Mesenchymal stem cell (in vitro differentiated cells and primary cell): ENCODE data around the gene KCTD10. TPM values are rescaled to one million over a fixed set of nuclear protein-coding genes. Genes with fewer than 3 reads are reported as not detected.

Experiments
- DNase-seq: peaks from one replicate; pipeline ENCODE4 v3.0.0-alpha.2; 2013
- H2AFZ ChIP-seq: one replicate; pipeline ENCODE4 v1.6.1; 2013; ENCODE audit warnings: low read depth, mild to moderate bottlenecking, control low read depth, inconsistent platforms, low read length, moderate library complexity
- H2AK5ac ChIP-seq: 2 replicates; pipeline ENCODE4 v1.6.1; 2013; ENCODE audit warnings: low read length, moderate library complexity, mild to moderate bottlenecking, inconsistent platforms; ENCODE audit not compliant: severe bottlenecking
- H2BK120ac ChIP-seq: one replicate; pipeline ENCODE4 v1.6.1; 2013; ENCODE audit warnings: low read depth, mild to moderate bottlenecking, inconsistent platforms, low read length, moderate library complexity
- H2BK12ac ChIP-seq, 2 experiments: one replicate each; pipeline ENCODE4 v1.6.1; 2013; ENCODE audit warnings: inconsistent platforms in 2 of 2, low read length in 2 of 2, mild to moderate bottlenecking in 2 of 2, moderate library complexity in 2 of 2, control low read depth in 1 of 2
- H2BK15ac ChIP-seq: one replicate; pipeline ENCODE4 v1.6.1; 2013; ENCODE audit warnings: mild to moderate bottlenecking, low read depth, inconsistent platforms; ENCODE audit not compliant: poor library complexity, severe bottlenecking
- H2BK5ac ChIP-seq: 2 replicates; pipeline ENCODE4 v1.6.1; 2013; ENCODE audit warnings: low read depth, mild to moderate bottlenecking, low read length, control low read depth, inconsistent platforms; ENCODE audit not compliant: poor library complexity, severe bottlenecking
- H3K14ac ChIP-seq, 2 experiments: one replicate each; pipeline ENCODE4 v1.6.1; 2013; ENCODE audit warnings: inconsistent platforms in 2 of 2, low read length in 2 of 2, control low read depth in 1 of 2, mild to moderate bottlenecking in 1 of 2, moderate library complexity in 1 of 2
- H3K18ac ChIP-seq, 2 experiments: one replicate each; pipeline ENCODE4 v1.6.1; 2013; ENCODE audit warnings: inconsistent platforms in 2 of 2, low read length in 2 of 2, control low read depth in 1 of 2, low read depth in 1 of 2, mild to moderate bottlenecking in 1 of 2
- H3K23ac ChIP-seq, 2 experiments: one replicate each; pipeline ENCODE4 v1.6.1; 2013; ENCODE audit warnings: inconsistent platforms in 2 of 2, low read length in 2 of 2, mild to moderate bottlenecking in 2 of 2, moderate library complexity in 2 of 2, control low read depth in 1 of 2
- H3K27ac ChIP-seq: 2 replicates; pipeline ENCODE4 v1.5.1; 2013; ENCODE audit warnings: mild to moderate bottlenecking, moderate library complexity, low read length, control low read depth, inconsistent platforms; ENCODE audit not compliant: poor library complexity, severe bottlenecking
- H3K27me3 ChIP-seq, 2 experiments: 2 replicates each; pipeline versions ENCODE4 v1.6.1 to v1.7.0; 2013; ENCODE audit warnings: low read length in 2 of 2, mild to moderate bottlenecking in 2 of 2, moderate library complexity in 2 of 2, control low read depth in 1 of 2, inconsistent platforms in 1 of 2; ENCODE audit not compliant: control insufficient read depth in 1 of 2, insufficient read depth in 1 of 2
- H3K36me3 ChIP-seq, 2 experiments: 2 replicates each; pipeline versions ENCODE4 v1.6.1 to v1.7.0; 2013; ENCODE audit warnings: low read length in 2 of 2, control low read depth in 1 of 2, inconsistent platforms in 1 of 2, low read depth in 1 of 2, mild to moderate bottlenecking in 1 of 2; ENCODE audit not compliant: insufficient read depth in 2 of 2, control insufficient read depth in 1 of 2
- H3K4ac ChIP-seq, 2 experiments: one replicate each; pipeline ENCODE4 v1.6.1; 2013; ENCODE audit warnings: inconsistent platforms in 2 of 2, low read length in 2 of 2, mild to moderate bottlenecking in 2 of 2, moderate library complexity in 2 of 2, control low read depth in 1 of 2, low read depth in 1 of 2
- H3K4me1 ChIP-seq: 2 replicates; pipeline ENCODE4 v1.6.1; 2013; ENCODE audit warnings: low read depth, low read length, control low read depth; ENCODE audit not compliant: control insufficient read depth, insufficient read depth
- H3K4me2 ChIP-seq: 2 replicates; pipeline ENCODE4 v1.6.1; 2013; ENCODE audit warnings: low read length, mild to moderate bottlenecking, inconsistent platforms; ENCODE audit not compliant: poor library complexity, severe bottlenecking
- H3K4me3 ChIP-seq, 2 experiments: 2 replicates each; pipeline versions ENCODE4 v1.5.1 to v1.7.0; 2013; ENCODE audit warnings: low read length in 2 of 2, mild to moderate bottlenecking in 2 of 2, control low read depth in 1 of 2, low read depth in 1 of 2; ENCODE audit not compliant: insufficient read depth in 1 of 2
- H3K79me1 ChIP-seq: replicated peaks from 2 replicates; pipeline ENCODE4 v1.6.1; 2013; ENCODE audit warnings: mild to moderate bottlenecking, control low read depth, low read length, inconsistent platforms; ENCODE audit not compliant: poor library complexity, severe bottlenecking
- H3K9ac ChIP-seq: 2 replicates; pipeline ENCODE4 v1.7.0; 2013; ENCODE audit warnings: mild to moderate bottlenecking, low read length, moderate library complexity
- H3K9me3 ChIP-seq: 2 replicates; pipeline ENCODE4 v1.7.0; 2013; ENCODE audit warnings: mild to moderate bottlenecking, low read length; ENCODE audit not compliant: control insufficient read depth
- H4K8ac ChIP-seq: one replicate; pipeline ENCODE4 v1.6.1; 2013; ENCODE audit warnings: inconsistent platforms, mild to moderate bottlenecking, low read length, moderate library complexity
- H4K91ac ChIP-seq: one replicate; pipeline ENCODE4 v1.6.1; 2013; ENCODE audit warnings: mild to moderate bottlenecking, low read length, inconsistent platforms
- WGBS: methylation state at CpG from one replicate; pipeline ENCODE4 v1.1.7; 2013; ENCODE audit warnings: mixed read lengths; 5-methylcytosine and 5-hydroxymethylcytosine counted together
- polyA plus RNA-seq, 2 experiments: library from polyadenylated mRNA; stranded (reverse); fragments of 200-250 nt; gene quantifications; one replicate each; pipeline ENCODE4 v1.2.3, GENCODE V29; 2013

Gene KCTD10
- 139 TPM for polyA plus RNA-seq (2013, experiment 1 of 2)
- polyA plus RNA-seq (2013, experiment 2 of 2): 132 TPM

GRCh38 chr12:109477185-109477962, at the start of gene KCTD10, which contains the start of gene UBE3B:
KCTD10 (minus strand) TSS chr12:109477300; CDS start chr12:109477262, 38 bp downstream.
UBE3B (plus strand) TSS chr12:109477634; CDS start chr12:109483552, 5,918 bp downstream.
- Histone ChIP-seq H4K8ac (peak within 1 kb of the TSS; percentile 100), H3K4me2 (peak within 1 kb of the TSS; percentile 92), H2BK5ac (peak within 1 kb of the TSS; percentile 100), H3K18ac (peak within 1 kb of the TSS; percentile 88 to 98), H3K4ac (peak within 1 kb of the TSS; percentile 83 to 87), H3K14ac (peak within 1 kb of the TSS in 1 of 2 experiments; percentile 95), H3K23ac (peak within 1 kb of the TSS in 1 of 2 experiments; percentile 94), H3K4me3 (peak within 1 kb of the TSS; percentile 84 to 97), H2BK12ac (peak within 1 kb of the TSS in 1 of 2 experiments; percentile 39), H3K4me1 (peaks cover 9% of the 10 kb centered on the region), H2AK5ac (peak within 1 kb of the TSS; percentile 74), H2AFZ (peak within 1 kb of the TSS; percentile 97), H3K27ac (peak within 1 kb of the TSS; percentile 97), H3K79me1 (peaks cover 17% of the 10 kb centered on the region), H3K9ac (peak within 1 kb of the TSS; percentile 99), H3K27me3 (no peaks in the 10 kb centered on the region), H2BK120ac (peak within 1 kb of the TSS; percentile 100), H2BK15ac (peak within 1 kb of the TSS; percentile 99), H3K9me3 (no peaks in the 10 kb centered on the region), H4K91ac (peak within 1 kb of the TSS; percentile 99), H3K36me3 (peaks cover 12 to 21% of the 10 kb centered on the region in 2 experiments)
- DNase-seq: peak; percentile 93
- under 1% methylated on average over 54 of the region's 54 CpGs for WGBS

DNA sequence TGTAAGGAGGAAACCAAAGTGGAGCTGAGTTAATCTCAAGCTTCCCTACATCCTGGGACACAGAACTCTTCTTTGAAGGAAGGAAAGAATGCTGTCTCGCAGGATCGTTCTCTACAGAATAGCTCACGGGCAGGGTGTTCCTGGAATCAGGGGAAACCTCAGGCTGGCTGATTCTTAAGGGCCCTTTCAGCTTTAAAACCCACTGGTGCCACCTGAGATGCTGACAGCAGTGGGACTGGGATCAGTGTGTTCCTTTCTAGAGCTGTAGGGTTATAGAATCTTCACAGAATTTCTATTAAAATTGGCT, 48.1 kb upstream of the KCTD10 start:
- no peak overlapping the region for H3K9ac ChIP-seq
- H2BK15ac ChIP-seq: peak overlapping the region; percentile 81
- no peaks in the 10 kb centered on the region for H3K9me3 ChIP-seq
- no peak overlapping the region for H4K8ac ChIP-seq
- H3K79me1 ChIP-seq: peaks cover 1% of the 10 kb centered on the region
- no peak overlapping the region for H3K14ac ChIP-seq
- DNase-seq: no peak
- H3K4ac ChIP-seq: no peak overlapping the region
- H3K27ac ChIP-seq: no peak overlapping the region
- H3K4me2 ChIP-seq: no peak overlapping the region
- no peak overlapping the region for H2BK120ac ChIP-seq
- H2AK5ac ChIP-seq: no peak overlapping the region
- no peak overlapping the region for H3K18ac ChIP-seq
- H2AFZ ChIP-seq: no peak overlapping the region
- no peaks in the 10 kb centered on the region for H3K27me3 ChIP-seq
- H3K36me3 ChIP-seq: peaks cover 67 to 93% of the 10 kb centered on the region in 2 experiments
- no peak overlapping the region for H2BK12ac ChIP-seq
- WGBS: 89% methylated on average over 3 of the region's 3 CpGs
- H3K4me3 ChIP-seq: no peak overlapping the region
- H2BK5ac ChIP-seq: no peak overlapping the region
- no peaks in the 10 kb centered on the region for H3K4me1 ChIP-seq
- H4K91ac ChIP-seq: peak overlapping the region; percentile 23
- H3K23ac ChIP-seq: no peak overlapping the region

DNA sequence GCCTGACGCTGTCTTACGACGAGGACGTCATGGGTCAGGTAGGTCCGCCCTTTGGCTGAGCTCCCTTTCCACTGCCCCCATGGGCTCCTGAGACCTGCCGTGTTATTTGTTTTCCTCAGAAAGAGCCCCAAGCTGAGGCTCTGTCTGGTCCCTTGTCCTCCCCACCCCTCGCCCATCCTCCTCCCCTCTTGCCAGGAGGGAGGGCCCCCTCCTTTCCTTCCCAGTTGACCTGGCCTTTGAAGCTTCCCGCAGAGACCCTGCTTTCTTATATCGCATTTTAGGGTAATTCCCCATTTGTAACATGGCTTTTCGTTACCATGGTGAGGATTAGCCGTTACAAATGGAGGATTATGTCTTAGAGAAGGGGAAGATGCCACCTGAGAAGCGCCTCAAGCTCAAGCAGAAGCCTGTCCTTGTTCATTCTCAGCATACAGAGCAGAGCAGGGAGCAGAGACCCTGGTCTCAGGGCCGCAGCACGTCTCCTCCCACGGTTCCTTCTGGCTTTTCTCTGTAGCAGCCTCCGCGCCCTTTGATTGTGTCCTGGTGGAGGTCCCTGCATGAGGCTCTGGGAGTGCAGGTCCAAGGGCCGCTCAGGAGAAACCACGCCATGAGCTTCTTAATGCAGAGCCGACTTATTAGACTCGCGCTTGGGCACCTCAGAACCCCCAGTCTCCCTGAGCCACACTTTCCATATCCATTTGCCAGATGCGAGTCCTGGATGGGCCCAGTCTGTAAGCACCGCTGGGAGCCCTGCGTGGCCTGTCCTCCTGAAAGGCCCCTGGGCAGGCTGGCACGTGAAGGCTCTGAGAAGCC, 47.6 kb upstream of the KCTD10 start:
- H3K4me1 ChIP-seq: peaks cover 1% of the 10 kb centered on the region
- no peak overlapping the region for H3K4me2 ChIP-seq
- H2BK15ac ChIP-seq: peak overlapping the region; percentile 81
- no peak for DNase-seq
- H3K4ac ChIP-seq: no peak overlapping the region
- no peak overlapping the region for H3K18ac ChIP-seq
- H2BK5ac ChIP-seq: no peak overlapping the region
- H3K23ac ChIP-seq: no peak overlapping the region
- peaks cover 69 to 93% of the 10 kb centered on the region in 2 experiments for H3K36me3 ChIP-seq
- peaks cover 3% of the 10 kb centered on the region for H3K79me1 ChIP-seq
- H2BK120ac ChIP-seq: no peak overlapping the region
- no peak overlapping the region for H2BK12ac ChIP-seq
- H4K91ac ChIP-seq: peak overlapping the region; percentile 28
- H3K14ac ChIP-seq: no peak overlapping the region
- H2AFZ ChIP-seq: no peak overlapping the region
- H3K27me3 ChIP-seq: no peaks in the 10 kb centered on the region
- no peak overlapping the region for H2AK5ac ChIP-seq
- H3K4me3 ChIP-seq: no peak overlapping the region
- H3K9ac ChIP-seq: no peak overlapping the region
- H3K9me3 ChIP-seq: no peaks in the 10 kb centered on the region
- 96% methylated on average over 25 of the region's 26 CpGs for WGBS
- H3K27ac ChIP-seq: no peak overlapping the region
- no peak overlapping the region for H4K8ac ChIP-seq

GRCh38 chr12:109523504-109523903, 46.4 kb upstream of the KCTD10 start:
- Histone ChIP-seq H3K4me1 (peaks cover 1% of the 10 kb centered on the region), H3K23ac (no peak overlapping the region), H2BK120ac (no peak overlapping the region), H3K4ac (no peak overlapping the region), H3K27me3 (no peaks in the 10 kb centered on the region), H4K8ac (no peak overlapping the region), H3K9ac (no peak overlapping the region), H3K18ac (no peak overlapping the region), H2BK15ac (no peak overlapping the region), H4K91ac (peak overlapping the region; percentile 46), H2AFZ (no peak overlapping the region), H3K4me2 (no peak overlapping the region), H3K36me3 (peaks cover 67 to 87% of the 10 kb centered on the region in 2 experiments), H2BK12ac (no peak overlapping the region), H3K79me1 (peaks cover 3% of the 10 kb centered on the region), H3K4me3 (no peak overlapping the region), H3K9me3 (no peaks in the 10 kb centered on the region), H3K27ac (no peak overlapping the region), H2AK5ac (no peak overlapping the region), H2BK5ac (no peak overlapping the region), H3K14ac (no peak overlapping the region)
- WGBS: 96% methylated on average over 5 of the region's 5 CpGs
- DNase-seq: no peak
